Stimulated activated naive CD4-positive, alpha-beta T cell treated with Interleukin-2 at 50 U/mL for 16 hours (primary cell): ENCODE data around the gene WFS1.

Experiments used
- DNase-seq: peaks from one replicate; lab custom pipeline; 2025; lab: John Stamatoyannopoulos, UW

Gene WFS1

GRCh38 chr4:6298852-6299251, 29.2 kb downstream of the WFS1 start:
- DNase-seq: no peak

- no peak for DNase-seq
These were observed 30.2 kb downstream of the WFS1 start for GRCh38 chr4:6299875-6300274.

GRCh38 chr4:6300359-6300758, 30.7 kb downstream of the WFS1 start:
- no peak for DNase-seq

- no peak for DNase-seq
These were observed 31.5 kb downstream of the WFS1 start for GRCh38 chr4:6301051-6301731.

GRCh38 chr4:6301732-6302442, 32.2 kb downstream of the WFS1 start:
- DNase-seq: no peak

GRCh38 chr4:6302869-6303268, 33.2 kb downstream of the WFS1 start:
- no peak for DNase-seq

- DNase-seq: no peak
These were observed 34.3 kb downstream of the WFS1 start for GRCh38 chr4:6303943-6304342.

GRCh38 chr4:6306299-6306698, 36.6 kb downstream of the WFS1 start:
- no peak for DNase-seq

- DNase-seq: no peak
These were observed 37.6 kb downstream of the WFS1 start for GRCh38 chr4:6307230-6307629.

GRCh38 chr4:6307891-6308290, 38.2 kb downstream of the WFS1 start:
- no peak for DNase-seq

- no peak for DNase-seq
These were observed 39.4 kb downstream of the WFS1 start for GRCh38 chr4:6308899-6309643.

- no peak for DNase-seq
These were observed 40.1 kb downstream of the WFS1 start for GRCh38 chr4:6309777-6310176.

- DNase-seq: no peak
These were observed 43.6 kb downstream of the WFS1 start for GRCh38 chr4:6313216-6313615.

- no peak for DNase-seq
These were observed 46.9 kb downstream of the WFS1 start for GRCh38 chr4:6316461-6317003.

GRCh38 chr4:6318206-6318605, 48.6 kb downstream of the WFS1 start:
- no peak for DNase-seq

- DNase-seq: no peak
These were observed 50.0 kb downstream of the WFS1 start for GRCh38 chr4:6319530-6320150.

GRCh38 chr4:6320663-6321062, 51.0 kb downstream of the WFS1 start:
- DNase-seq: no peak

GRCh38 chr4:6321361-6321760, 51.7 kb downstream of the WFS1 start:
- DNase-seq: no peak

GRCh38 chr4:6322067-6322760, 52.6 kb downstream of the WFS1 start:
- no peak for DNase-seq

- DNase-seq: no peak
These were observed 53.3 kb downstream of the WFS1 start for GRCh38 chr4:6322761-6323566.

- DNase-seq: no peak
These were observed 54.9 kb downstream of the WFS1 start for GRCh38 chr4:6324461-6324998.
